Activated T-cell treated with anti-CD3 and anti-CD28 coated beads, Interleukin-2, amount 50 U/mL, for 24 hours (primary cell): ENCODE data around the gene FRMD7.

Experiments
- DNase-seq: peaks from one replicate; pipeline ENCODE4 v3.0.0-alpha.2; 2020
- H3K27ac Mint-ChIP-seq: 2 replicates; pipeline ENCODE4 v1.8.0; 2020; ENCODE audit warnings: mild to moderate bottlenecking, mixed read lengths
- H3K27me3 Mint-ChIP-seq: 2 replicates; pipeline ENCODE4 v1.8.0; 2020; ENCODE audit warnings: mixed read lengths
- H3K36me3 Mint-ChIP-seq: 2 replicates; pipeline ENCODE4 v1.8.0; 2020; ENCODE audit warnings: low read depth, mixed read lengths
- H3K4me1 Mint-ChIP-seq: 2 replicates; pipeline ENCODE4 v1.8.0; 2020; ENCODE audit warnings: low read depth, mixed read lengths
- H3K4me3 Mint-ChIP-seq: 2 replicates; pipeline ENCODE4 v1.8.0; 2020; ENCODE audit warnings: mild to moderate bottlenecking, moderate library complexity, mixed read lengths
- H3K9me3 Mint-ChIP-seq: 2 replicates; pipeline ENCODE4 v1.8.0; 2020; ENCODE audit warnings: mixed read lengths

The FRMD7 gene

GRCh38 chrX:132034648-132035047 is 93.2 kb downstream of the FRMD7 start:
- Mint-ChIP-seq H3K9me3 (no peaks in the 10 kb centered on the region), H3K4me3 (no peak overlapping the region), H3K4me1 (peaks cover 67% of the 10 kb centered on the region), H3K27ac (no peak overlapping the region), H3K27me3 (peaks cover 24% of the 10 kb centered on the region), H3K36me3 (peaks cover 17% of the 10 kb centered on the region)
- no peak for DNase-seq

GRCh38 chrX:132033166-132033565 is 94.7 kb downstream of the FRMD7 start:
- Mint-ChIP-seq H3K36me3 (peaks cover 22% of the 10 kb centered on the region), H3K27ac (peak overlapping the region; percentile 23), H3K27me3 (peaks cover 28% of the 10 kb centered on the region), H3K9me3 (no peaks in the 10 kb centered on the region), H3K4me3 (no peak overlapping the region), H3K4me1 (peaks cover 70% of the 10 kb centered on the region)
- no peak for DNase-seq

- Mint-ChIP-seq H3K27me3 (peaks cover 26% of the 10 kb centered on the region), H3K4me3 (peak overlapping the region; percentile 13), H3K36me3 (peaks cover 26% of the 10 kb centered on the region), H3K4me1 (peaks cover 71% of the 10 kb centered on the region), H3K9me3 (no peaks in the 10 kb centered on the region), H3K27ac (peak overlapping the region; percentile 42)
- DNase-seq = no peak
Measured at GRCh38 chrX:132031867-132032266, 96.0 kb downstream of the FRMD7 start.

GRCh38 chrX:132030264-132030663 is 97.6 kb downstream of the FRMD7 start:
- Mint-ChIP-seq H3K27me3 (peaks cover 29% of the 10 kb centered on the region), H3K27ac (peak overlapping the region; percentile 48), H3K36me3 (peaks cover 35% of the 10 kb centered on the region), H3K9me3 (no peaks in the 10 kb centered on the region), H3K4me1 (peaks cover 69% of the 10 kb centered on the region), H3K4me3 (no peak overlapping the region)
- DNase-seq = no peak
